SK-N-SH (cell line): ENCODE measurements around the gene TMEM98. TPM values are rescaled to one million over a fixed set of nuclear protein-coding genes. Genes with fewer than 3 reads are reported as not detected.

Experiments
- CTCF ChIA-PET: fragments of 300-600, 350-600 bp; formaldehyde crosslinking; extraction: SDS; loops from one replicate; lab custom pipeline; 2021; lab: Yijun Ruan, JAX
- POLR2A ChIA-PET: fragments of 350-600 bp; sonication (Branson Sonifier 250); formaldehyde crosslinking; extraction: SDS; loops from one replicate; lab custom pipeline; 2020; ENCODE audit warnings: antibody characterized with exemption, inconsistent platforms; lab: Yijun Ruan, JAX
- DNase-seq: peaks from one replicate; pipeline ENCODE4 v3.0.0; 2012
- H2AFZ ChIP-seq: fragments of 200-600 bp; sonication (generic); 2 replicates; pipeline ENCODE4 v1.8.1; 2016; ENCODE audit warnings: antibody characterized with exemption, mild to moderate bottlenecking, low read depth
- H3F3A ChIP-seq: fragments of 200-600 bp; sonication (generic); replicated peaks from 2 replicates; pipeline ENCODE3; 2016; ENCODE audit warnings: antibody characterized with exemption, mild to moderate bottlenecking; ENCODE audit not compliant: insufficient read depth
- H3K27ac ChIP-seq, 2 experiments: fragments of 200-500 bp in 1 of 2; fragments of 200-600 bp in 1 of 2; sonication (Bioruptor generic) in 1 of 2; sonication (generic), shearing (Covaris generic) in 1 of 2; 2 replicates each; pipeline versions ENCODE4 v1.5.1 to v1.6.1; 2014 to 2016; ENCODE audit warnings: low read depth in 2 of 2, inconsistent platforms in 1 of 2, low read length in 1 of 2, mild to moderate bottlenecking in 1 of 2, mixed read lengths in 1 of 2
- H3K27me3 ChIP-seq: fragments of 200-600 bp; sonication (generic), shearing (Covaris generic); 2 replicates; pipeline ENCODE4 v1.6.1; 2016; ENCODE audit warnings: mixed run types; ENCODE audit not compliant: insufficient read depth
- H3K36me3 ChIP-seq, 2 experiments: fragments of 200-500 bp in 1 of 2; fragments of 200-600 bp in 1 of 2; sonication (Bioruptor generic) in 1 of 2; sonication (generic) in 1 of 2; replicated peaks in 1 of 2; 2 replicates each; pipeline versions ENCODE3 to v1.5.1; 2014 to 2016; ENCODE audit warnings: low read length in 1 of 2, mild to moderate bottlenecking in 1 of 2; ENCODE audit not compliant: insufficient read depth in 2 of 2, control insufficient read depth in 1 of 2
- H3K4me1 ChIP-seq, 2 experiments: fragments of 200-500 bp in 1 of 2; fragments of 200-600 bp in 1 of 2; sonication (Bioruptor generic) in 1 of 2; sonication (generic), shearing (Covaris generic) in 1 of 2; 2 replicates each; pipeline versions ENCODE4 v1.5.1 to v1.6.1; 2014 to 2016; ENCODE audit warnings: low read depth in 1 of 2, low read length in 1 of 2, mixed run types in 1 of 2; ENCODE audit not compliant: insufficient read depth in 2 of 2, control insufficient read depth in 1 of 2
- H3K4me2 ChIP-seq: fragments of 200-600 bp; sonication (generic), shearing (Covaris generic); 2 replicates; pipeline ENCODE4 v1.6.1; 2017; ENCODE audit warnings: mixed run types
- H3K4me3 ChIP-seq, 2 experiments: fragments of 200-500 bp in 1 of 2; fragments of 200-600 bp in 1 of 2; sonication (Bioruptor generic) in 1 of 2; sonication (generic), shearing (Covaris generic) in 1 of 2; 2 replicates each; pipeline versions ENCODE4 v1.5.1 to v1.8.1; 2014 to 2016; ENCODE audit warnings: low read depth in 2 of 2, inconsistent platforms in 1 of 2, low read length in 1 of 2, mild to moderate bottlenecking in 1 of 2, mixed read lengths in 1 of 2, moderate library complexity in 1 of 2
- H3K79me2 ChIP-seq: fragments of 200-600 bp; sonication (generic); 2 replicates; pipeline ENCODE4 v1.8.1; 2017; ENCODE audit warnings: mild to moderate bottlenecking; ENCODE audit not compliant: insufficient read depth
- H3K9ac ChIP-seq: fragments of 200-600 bp; sonication (generic); 2 replicates; pipeline ENCODE4 v1.6.1; 2017; ENCODE audit warnings: mixed run types
- H3K9me2 ChIP-seq: fragments of 200-600 bp; sonication (generic); 2 replicates; pipeline ENCODE4 v1.6.1; 2017; ENCODE audit warnings: mixed run types
- H3K9me3 ChIP-seq: fragments of 200-600 bp; sonication (generic); 2 replicates; pipeline ENCODE4 v1.6.1; 2017; ENCODE audit warnings: mixed run types, mild to moderate bottlenecking, moderate library complexity
- H4K20me1 ChIP-seq: fragments of 200-600 bp; sonication (generic); 2 replicates; pipeline ENCODE4 v1.6.1; 2017; ENCODE audit warnings: mild to moderate bottlenecking, mixed run types; ENCODE audit not compliant: insufficient read depth
- ELF1 ChIP-seq: IDR thresholded peaks from 2 replicates; pipeline ENCODE4 v1.4.0; 2012
- EP300 ChIP-seq, 2 experiments: IDR thresholded peaks; 2 replicates each; pipeline versions ENCODE4 v1.4.0 to v1.6.1; 2012; ENCODE audit warnings: borderline replicate concordance in 1 of 2, low read depth in 1 of 2, low read length in 1 of 2
- FOXM1 ChIP-seq: IDR thresholded peaks from 2 replicates; pipeline ENCODE4 v1.4.0; 2012; ENCODE audit warnings: low read depth, mild to moderate bottlenecking
- GABPA ChIP-seq: IDR thresholded peaks from 2 replicates; pipeline ENCODE4 v1.4.0; 2012; ENCODE audit warnings: low read depth, mild to moderate bottlenecking
- JUND ChIP-seq: IDR thresholded peaks from 2 replicates; pipeline ENCODE4 v1.4.0; 2012
- MEF2A ChIP-seq: IDR thresholded peaks from 2 replicates; pipeline ENCODE4 v1.4.0; 2012; ENCODE audit warnings: low read depth, borderline replicate concordance
- RFX5 ChIP-seq: IDR thresholded peaks from 2 replicates; pipeline ENCODE4 v1.6.1; 2012; ENCODE audit warnings: mild to moderate bottlenecking, improper control_type of control experiment, low read length
- RXRA ChIP-seq: IDR thresholded peaks from 2 replicates; pipeline ENCODE4 v1.4.0; 2012; ENCODE audit warnings: low read depth, mild to moderate bottlenecking, borderline replicate concordance
- SIN3A ChIP-seq: IDR thresholded peaks from 2 replicates; pipeline ENCODE4 v1.6.1; 2012; ENCODE audit warnings: low read depth, mild to moderate bottlenecking, low read length, moderate library complexity, borderline replicate concordance
- TAF1 ChIP-seq: IDR thresholded peaks from 2 replicates; pipeline ENCODE4 v1.6.1; 2012; ENCODE audit warnings: low read depth, mild to moderate bottlenecking, low read length, moderate library complexity, borderline replicate concordance
- TCF12 ChIP-seq: IDR thresholded peaks from 2 replicates; pipeline ENCODE4 v1.4.0; 2012
- TEAD4 ChIP-seq: IDR thresholded peaks from 2 replicates; pipeline ENCODE4 v1.4.0; 2012; ENCODE audit warnings: mild to moderate bottlenecking, borderline replicate concordance; ENCODE audit not compliant: insufficient read depth
- YY1 ChIP-seq: IDR thresholded peaks from 2 replicates; pipeline ENCODE4 v1.4.0; 2012; ENCODE audit warnings: low read depth, mild to moderate bottlenecking
- WGBS: methylation state at CpG from one replicate; pipeline ENCODE4 v1.1.6; 2017; ENCODE audit warnings: low lambda C conversion rate; 5-methylcytosine and 5-hydroxymethylcytosine counted together
- polyA plus RNA-seq, 3 experiments: library from polyadenylated mRNA; depleted of rRNA; stranded (reverse); fragments of >200 nt; gene quantifications; 2 replicates each; pipeline ENCODE4 v1.2.3, GENCODE V29; 2012
- TF ChIP-seq, protein P1 (sequence below): fragments of 150-350 bp; IDR thresholded peaks from 2 replicates; pipeline ENCODE4 v1.6.1; 2016; ENCODE audit warnings: mild to moderate bottlenecking, low read depth, low read length
- TF ChIP-seq, protein P2 (sequence below): fragments of 200-600 bp; sonication (generic); IDR thresholded peaks from 2 replicates; pipeline ENCODE4 v1.6.1; 2017; ENCODE audit warnings: antibody characterized with exemption, mild to moderate bottlenecking, moderate library complexity
- TF ChIP-seq, protein P3 (sequence below): IDR thresholded peaks from 2 replicates; pipeline ENCODE4; 2012

Gene TMEM98
- polyA plus RNA-seq, 1 of the 3 experiments (the other 2 are of a cell fraction): 196 TPM

DNA sequence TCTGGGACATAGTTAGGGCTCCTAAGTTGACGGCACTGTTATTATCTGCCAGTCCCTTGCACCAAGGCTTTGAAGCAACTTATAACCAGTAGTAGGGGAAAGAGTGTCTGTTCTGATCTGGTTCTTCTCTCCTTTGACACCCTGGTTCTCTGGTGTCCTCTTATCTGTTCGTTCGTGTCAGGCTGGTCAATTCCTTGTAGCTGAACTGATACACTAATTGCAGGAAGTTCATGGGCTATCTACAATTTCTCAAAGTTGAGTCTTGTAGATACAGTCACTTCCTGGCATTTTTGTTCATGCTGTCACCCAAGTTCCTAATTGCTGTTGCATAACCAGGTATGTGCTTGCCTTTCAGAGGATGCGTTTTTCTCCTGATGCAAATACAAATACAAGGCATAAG, 33.7 kb upstream of the TMEM98 start:
- no peak overlapping the region for H2AFZ ChIP-seq

DNA sequence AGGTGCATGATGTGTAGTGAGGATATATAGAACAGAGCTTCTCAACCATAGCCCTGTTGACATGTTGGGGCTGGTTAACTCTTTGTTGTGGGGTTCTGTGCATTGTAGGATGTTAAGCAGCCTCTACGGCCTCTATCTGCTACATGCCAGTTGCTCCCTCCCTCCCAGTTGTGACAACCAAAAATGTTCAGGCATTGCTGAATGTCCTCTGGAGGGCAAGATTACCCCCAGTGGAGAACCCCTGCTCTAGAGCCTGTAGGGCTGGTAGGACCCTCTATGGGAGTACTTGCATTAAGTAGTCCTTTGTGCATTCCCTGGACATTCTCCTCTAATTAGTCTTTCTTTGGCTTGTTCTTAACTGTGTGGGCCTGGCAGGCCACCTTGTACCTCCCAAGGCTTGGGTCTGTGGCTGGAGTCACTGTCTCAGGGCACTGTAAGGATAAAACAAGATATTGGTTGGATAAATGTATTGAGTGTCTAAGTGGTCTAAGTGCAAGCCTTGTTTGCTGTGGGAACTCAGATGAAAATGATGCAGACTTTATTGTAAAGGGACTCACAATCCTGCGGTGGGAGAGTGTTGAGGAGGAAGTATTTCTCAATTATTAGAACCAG, 31.2 kb upstream of the TMEM98 start:
- WGBS: 67% methylated on average over 2 of the region's 2 CpGs

More for the DNA sequence above, 33.7 kb upstream of the TMEM98 start:
- Histone ChIP-seq H3K79me2 (no peaks in the 10 kb centered on the region), H3K27ac (no peak overlapping the region), H3K27me3 (no peaks in the 10 kb centered on the region), H3K4me2 (no peak overlapping the region), H3K4me3 (no peak overlapping the region), H3K9ac (no peak overlapping the region), H3K9me2 (no peaks in the 10 kb centered on the region), H3F3A (no peaks in the 10 kb centered on the region), H4K20me1 (no peaks in the 10 kb centered on the region), H3K36me3 (no peaks in the 10 kb centered on the region), H3K9me3 (no peaks in the 10 kb centered on the region), H3K4me1 (no peaks in the 10 kb centered on the region; a peak in 1 of 4 replicates)
- ChIA-PET CTCF (interaction anchor here (2.5 kb wide), 1 partner anchor 111 kb away, joined by 8 read pairs; no protein-coding TSS in a partner anchor), POLR2A (no interaction called here)
- WGBS: 55% methylated on average over 4 of the region's 4 CpGs
- TF ChIP-seq GABPA (no peak), YY1 (no peak), FOXM1 (no peak), EP300 (IDR thresholded peaks at IDR 0.05; ENCODE audit: borderline replicate concordance in 1 of 2, low read depth in 1 of 2, low read length in 1 of 2) (no peak), RXRA (no peak), TCF12 (no peak), SIN3A (no peak), ELF1 (no peak), TAF1 (no peak), TEAD4 (no peak), MEF2A (no peak), JUND (no peak)
- TF ChIP-seq, protein P1, sequence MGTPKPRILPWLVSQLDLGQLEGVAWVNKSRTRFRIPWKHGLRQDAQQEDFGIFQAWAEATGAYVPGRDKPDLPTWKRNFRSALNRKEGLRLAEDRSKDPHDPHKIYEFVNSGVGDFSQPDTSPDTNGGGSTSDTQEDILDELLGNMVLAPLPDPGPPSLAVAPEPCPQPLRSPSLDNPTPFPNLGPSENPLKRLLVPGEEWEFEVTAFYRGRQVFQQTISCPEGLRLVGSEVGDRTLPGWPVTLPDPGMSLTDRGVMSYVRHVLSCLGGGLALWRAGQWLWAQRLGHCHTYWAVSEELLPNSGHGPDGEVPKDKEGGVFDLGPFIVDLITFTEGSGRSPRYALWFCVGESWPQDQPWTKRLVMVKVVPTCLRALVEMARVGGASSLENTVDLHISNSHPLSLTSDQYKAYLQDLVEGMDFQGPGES: no peak
- TF ChIP-seq, protein P2, sequence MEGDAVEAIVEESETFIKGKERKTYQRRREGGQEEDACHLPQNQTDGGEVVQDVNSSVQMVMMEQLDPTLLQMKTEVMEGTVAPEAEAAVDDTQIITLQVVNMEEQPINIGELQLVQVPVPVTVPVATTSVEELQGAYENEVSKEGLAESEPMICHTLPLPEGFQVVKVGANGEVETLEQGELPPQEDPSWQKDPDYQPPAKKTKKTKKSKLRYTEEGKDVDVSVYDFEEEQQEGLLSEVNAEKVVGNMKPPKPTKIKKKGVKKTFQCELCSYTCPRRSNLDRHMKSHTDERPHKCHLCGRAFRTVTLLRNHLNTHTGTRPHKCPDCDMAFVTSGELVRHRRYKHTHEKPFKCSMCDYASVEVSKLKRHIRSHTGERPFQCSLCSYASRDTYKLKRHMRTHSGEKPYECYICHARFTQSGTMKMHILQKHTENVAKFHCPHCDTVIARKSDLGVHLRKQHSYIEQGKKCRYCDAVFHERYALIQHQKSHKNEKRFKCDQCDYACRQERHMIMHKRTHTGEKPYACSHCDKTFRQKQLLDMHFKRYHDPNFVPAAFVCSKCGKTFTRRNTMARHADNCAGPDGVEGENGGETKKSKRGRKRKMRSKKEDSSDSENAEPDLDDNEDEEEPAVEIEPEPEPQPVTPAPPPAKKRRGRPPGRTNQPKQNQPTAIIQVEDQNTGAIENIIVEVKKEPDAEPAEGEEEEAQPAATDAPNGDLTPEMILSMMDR: no peak
- TF ChIP-seq, protein P3, sequence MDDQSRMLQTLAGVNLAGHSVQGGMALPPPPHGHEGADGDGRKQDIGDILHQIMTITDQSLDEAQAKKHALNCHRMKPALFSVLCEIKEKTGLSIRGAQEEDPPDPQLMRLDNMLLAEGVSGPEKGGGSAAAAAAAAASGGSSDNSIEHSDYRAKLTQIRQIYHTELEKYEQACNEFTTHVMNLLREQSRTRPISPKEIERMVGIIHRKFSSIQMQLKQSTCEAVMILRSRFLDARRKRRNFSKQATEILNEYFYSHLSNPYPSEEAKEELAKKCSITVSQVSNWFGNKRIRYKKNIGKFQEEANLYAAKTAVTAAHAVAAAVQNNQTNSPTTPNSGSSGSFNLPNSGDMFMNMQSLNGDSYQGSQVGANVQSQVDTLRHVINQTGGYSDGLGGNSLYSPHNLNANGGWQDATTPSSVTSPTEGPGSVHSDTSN: no peak
- DNase-seq: no peak

More for the DNA sequence above, 31.2 kb upstream of the TMEM98 start:
- no peak for DNase-seq
- Histone ChIP-seq H3K9me2 (no peaks in the 10 kb centered on the region), H3K4me3 (no peak overlapping the region), H3K27me3 (no peaks in the 10 kb centered on the region; the same call in 1 of the 2 replicates), H2AFZ (no peak overlapping the region), H3K27ac (no peak overlapping the region), H4K20me1 (no peaks in the 10 kb centered on the region), H3K4me2 (no peak overlapping the region), H3K36me3 (no peaks in the 10 kb centered on the region), H3K9me3 (peaks cover 5% of the 10 kb centered on the region), H3K4me1 (no peaks in the 10 kb centered on the region; a peak in 1 of 4 replicates), H3K79me2 (no peaks in the 10 kb centered on the region), H3F3A (no peaks in the 10 kb centered on the region), H3K9ac (no peak overlapping the region)
- TF ChIP-seq RFX5: no peak
- ChIA-PET POLR2A (no interaction called here), CTCF (interaction anchor here (1.2 to 3.9 kb wide), 4 partner anchors 13 to 37 kb away, joined by 3 to 15 read pairs (median 12); partner anchors contain the start of gene MYO1D)
